GM18498 (cell line): Measurements from ENCODE around the gene THADA.
"Not testable (repeated sequence)": the region's sequence is repeated elsewhere in the genome, so short reads cannot be mapped to it uniquely, and the experiment has no call there.

Experiments used
- ATAC-seq: cut with Tn5 transposase; IDR thresholded peaks from one replicate; pipeline ENCODE4 v1.9.1; 2021; ENCODE audit warnings: mild to moderate bottlenecking, moderate library complexity; ENCODE audit not compliant: unreplicated experiment

THADA gene

GRCh38 chr2:43309935-43310334, 285.9 kb downstream of the THADA start:
- no peak for ATAC-seq

GRCh38 chr2:43307973-43308372, 287.9 kb downstream of the THADA start:
- no peak for ATAC-seq

DNA sequence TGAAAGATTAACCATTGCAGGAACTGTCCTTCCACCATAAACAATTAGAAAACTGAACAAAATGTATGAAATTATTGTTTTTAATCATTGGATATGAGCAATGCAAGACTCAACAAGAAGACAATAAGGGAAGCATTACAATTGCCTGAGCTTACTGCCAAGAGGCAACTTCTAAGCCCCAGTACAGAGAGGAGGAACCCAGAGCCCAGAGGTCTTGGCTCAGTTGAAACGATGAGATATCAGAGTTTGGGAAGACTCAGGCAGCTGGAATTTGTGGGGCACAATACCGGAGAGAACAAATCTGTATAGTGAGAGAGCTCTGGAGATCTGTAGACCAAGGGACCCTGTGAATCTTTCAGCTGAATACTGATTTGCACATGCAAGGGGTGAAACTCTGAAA, 288.8 kb downstream of the THADA start:
- no peak for ATAC-seq

- no peak for ATAC-seq
These were observed 289.6 kb downstream of the THADA start for GRCh38 chr2:43306197-43306596.

GRCh38 chr2:43305517-43305916, 290.3 kb downstream of the THADA start:
- no peak for ATAC-seq

DNA sequence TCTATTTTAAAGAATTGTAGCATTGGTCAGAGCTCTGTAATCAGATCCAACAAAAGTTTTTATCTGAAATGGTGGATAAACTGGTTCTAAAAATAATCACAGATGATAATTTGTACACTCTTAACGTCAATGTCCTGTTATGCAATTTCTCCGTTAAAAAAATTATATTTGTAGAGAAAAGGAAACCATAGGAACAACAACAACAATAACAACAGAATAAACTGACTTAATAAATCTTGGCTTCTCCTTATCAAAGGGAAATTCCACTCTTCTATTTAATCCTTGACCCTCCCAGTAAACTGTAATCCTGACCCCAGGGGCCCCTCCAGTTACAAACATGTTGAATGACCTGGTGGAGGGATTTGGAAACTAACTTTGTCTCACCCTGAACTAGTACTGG, 290.8 kb downstream of the THADA start:
- no peak for ATAC-seq

GRCh38 chr2:43303889-43304288, 291.9 kb downstream of the THADA start:
- ATAC-seq: no peak

GRCh38 chr2:43302961-43303494, 292.8 kb downstream of the THADA start:
- no peak for ATAC-seq

GRCh38 chr2:43302182-43302960, 293.5 kb downstream of the THADA start:
- ATAC-seq: no peak

DNA sequence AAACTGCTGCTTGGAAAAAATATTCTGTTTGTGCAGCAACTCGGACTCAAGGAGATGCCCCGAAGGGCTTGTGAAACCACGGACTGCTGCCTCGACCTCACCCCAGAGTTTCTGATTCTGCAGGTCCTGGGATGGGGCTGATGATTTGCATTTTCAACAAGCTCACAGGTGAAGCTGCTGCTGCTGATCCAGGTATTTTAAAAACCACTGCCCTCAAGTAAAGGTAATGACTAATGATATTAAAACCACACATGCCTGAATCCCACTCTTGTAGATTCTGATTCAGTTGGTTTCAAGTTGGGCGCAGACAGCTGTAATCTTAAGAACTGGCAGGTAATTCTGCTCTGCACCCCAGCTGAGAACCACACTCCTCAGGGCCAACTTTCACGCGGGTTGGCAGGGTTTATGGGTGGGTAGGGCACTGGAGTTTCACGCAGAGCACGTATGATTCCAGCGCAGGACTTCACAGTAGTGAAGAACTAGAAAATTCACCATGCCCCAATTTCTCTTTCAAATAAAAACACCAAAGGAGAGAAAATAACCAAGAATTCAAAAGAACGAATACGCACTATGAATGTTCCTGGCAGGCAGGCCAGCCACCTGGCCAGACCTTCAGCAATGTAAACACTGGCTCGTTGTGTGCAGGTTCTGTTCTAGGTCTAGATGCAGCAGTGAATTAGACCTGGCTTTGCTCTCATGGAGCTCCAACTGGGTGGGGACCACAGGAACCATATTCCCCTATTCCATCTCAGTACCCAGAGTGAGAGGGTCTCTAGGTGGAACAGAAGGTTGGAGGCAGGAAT, 294.9 kb downstream of the THADA start:
- ATAC-seq: no peak

DNA sequence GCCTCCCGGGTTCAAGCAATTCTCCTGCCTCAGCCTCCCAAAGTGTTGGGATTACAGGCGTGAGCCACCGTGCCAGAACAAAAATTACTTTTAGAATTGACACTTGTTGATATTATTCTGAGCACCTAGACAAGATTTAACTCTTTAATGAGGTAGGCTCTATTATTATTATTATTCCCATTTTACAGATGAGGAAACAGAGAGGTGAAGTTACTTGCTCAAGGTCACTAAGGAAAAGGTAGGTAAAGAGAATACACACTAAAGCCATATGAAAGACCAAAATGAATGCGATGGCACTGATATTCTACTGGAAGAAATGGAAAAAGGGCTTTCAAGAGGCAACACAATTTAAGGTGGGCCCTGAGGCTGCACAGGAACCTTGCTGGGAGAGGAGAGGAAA, 295.6 kb downstream of the THADA start:
- ATAC-seq: no peak

GRCh38 chr2:43298500-43298899, 297.3 kb downstream of the THADA start:
- no peak for ATAC-seq

- not testable (repeated sequence) for ATAC-seq
These were observed 298.1 kb downstream of the THADA start for GRCh38 chr2:43297740-43298139.

DNA sequence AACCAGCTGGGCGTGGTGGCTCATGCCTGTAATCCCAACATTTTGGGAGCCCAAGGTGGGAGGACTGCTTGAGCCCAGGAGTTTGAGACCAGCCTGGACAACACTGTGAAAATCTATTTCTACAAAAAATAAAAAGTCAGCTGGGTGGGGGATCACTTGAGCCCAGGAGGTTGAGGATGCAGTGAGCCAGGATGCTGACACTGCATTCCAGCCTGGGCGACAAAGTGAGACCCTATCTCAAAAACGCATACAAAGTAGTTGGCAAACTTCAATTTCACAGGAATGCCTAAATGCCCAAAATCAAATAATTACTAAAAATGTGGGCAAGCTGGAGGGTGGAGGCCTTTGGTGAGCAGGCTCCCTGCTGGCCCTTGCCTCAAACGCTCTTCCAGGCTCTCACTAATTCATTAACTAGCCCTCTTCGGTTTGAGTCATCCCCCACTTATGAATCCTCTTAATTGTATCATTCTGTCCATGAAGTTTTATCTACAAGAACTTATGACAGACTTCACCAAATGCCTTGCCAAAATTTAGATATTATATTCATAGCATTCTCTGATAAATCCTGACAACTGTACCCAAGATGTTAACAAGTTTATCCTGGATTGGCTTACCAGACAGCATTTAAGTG, 300.8 kb downstream of the THADA start:
- ATAC-seq: no peak

GRCh38 chr2:43293744-43294695, 301.8 kb downstream of the THADA start:
- ATAC-seq: peak; percentile 99

DNA sequence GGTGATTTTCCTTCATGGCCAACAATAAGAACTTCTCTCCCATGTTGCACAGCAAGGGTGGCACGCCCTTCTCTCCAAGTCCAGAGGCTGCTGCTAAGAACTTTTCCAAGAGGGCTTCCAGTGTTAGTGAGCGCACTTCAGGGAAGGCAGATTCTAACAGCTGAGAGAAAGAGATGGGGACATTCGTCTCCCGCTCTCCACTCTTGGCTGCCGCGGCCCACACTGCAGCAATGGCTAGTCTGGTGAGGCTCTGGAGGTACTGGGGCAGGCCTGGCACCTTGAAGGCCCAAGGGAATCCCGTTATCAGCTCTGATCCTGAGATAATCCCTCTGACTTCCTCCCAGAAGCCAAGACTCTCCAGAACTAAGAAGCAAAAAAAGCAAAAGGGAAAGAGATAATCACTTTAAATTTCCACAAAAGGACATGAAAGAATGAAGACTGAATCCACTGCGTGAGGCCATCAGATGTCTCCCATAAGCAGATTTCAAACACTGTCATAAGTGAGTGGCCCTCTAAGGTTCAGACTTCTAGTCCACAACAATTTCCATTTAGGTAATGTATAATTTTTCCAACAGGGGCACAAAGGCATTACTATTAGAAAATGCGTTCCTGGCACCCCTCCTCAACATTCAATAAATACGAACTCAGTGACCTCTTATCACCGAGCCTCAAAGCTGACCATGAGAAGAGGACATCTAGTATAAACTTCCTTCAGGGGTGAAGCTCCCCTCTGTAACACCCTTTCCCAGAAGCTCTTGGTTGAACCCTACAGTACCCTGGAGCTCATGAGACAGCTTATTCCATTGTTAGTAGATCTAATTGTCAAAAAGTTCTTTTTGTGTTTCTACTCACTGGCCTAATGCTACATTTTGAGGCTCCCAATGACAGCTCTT, 302.7 kb downstream of the THADA start:
- ATAC-seq: no peak

DNA sequence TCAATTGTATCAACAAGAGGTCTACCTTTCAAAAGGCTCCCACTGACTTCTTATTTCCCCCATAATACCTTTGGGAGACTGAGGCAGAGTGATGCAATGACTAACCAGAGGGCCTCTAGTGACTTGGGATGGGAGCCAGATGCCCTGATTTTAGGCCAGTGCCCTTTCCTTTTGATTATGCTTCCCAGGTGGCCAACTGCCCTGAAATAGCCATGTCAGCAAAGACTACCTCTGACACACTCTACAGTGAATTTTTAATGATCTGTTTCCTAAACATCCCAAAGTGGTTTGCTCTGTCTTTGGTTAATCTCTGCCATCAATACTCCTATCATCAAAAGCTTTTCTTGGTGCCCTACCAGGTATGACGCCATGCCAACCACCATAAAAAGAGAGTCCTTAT, 303.5 kb downstream of the THADA start:
- no peak for ATAC-seq

DNA sequence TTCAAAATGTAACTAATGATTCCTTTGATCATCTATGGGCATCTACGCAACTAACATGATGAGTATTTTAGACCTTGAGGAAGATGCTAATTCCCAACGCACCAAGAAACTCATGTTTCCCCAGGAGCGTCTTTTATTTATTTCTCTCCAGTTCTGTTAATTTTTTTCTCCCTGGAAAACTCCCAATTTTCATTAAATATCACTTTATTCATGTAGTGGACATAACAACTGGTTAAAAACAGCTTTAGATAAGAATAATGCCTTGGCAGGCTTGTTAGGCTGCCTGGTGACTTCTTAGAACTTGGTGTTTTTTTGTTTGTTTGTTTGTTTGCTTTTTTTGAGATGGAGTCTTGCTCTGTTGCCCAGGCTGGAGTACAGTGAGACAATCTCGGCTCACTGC, 306.5 kb downstream of the THADA start:
- ATAC-seq: no peak
